SIG-M5 (cell line): Measurements from ENCODE around the gene KRTAP4-5.
"Not testable (repeated sequence)": the region's sequence is repeated elsewhere in the genome, so short reads cannot be mapped to it uniquely, and the experiment has no call there.

Experiments
- DNase-seq: peaks from one replicate; lab custom pipeline; 2025; lab: John Stamatoyannopoulos, UW

The KRTAP4-5 gene

DNA sequence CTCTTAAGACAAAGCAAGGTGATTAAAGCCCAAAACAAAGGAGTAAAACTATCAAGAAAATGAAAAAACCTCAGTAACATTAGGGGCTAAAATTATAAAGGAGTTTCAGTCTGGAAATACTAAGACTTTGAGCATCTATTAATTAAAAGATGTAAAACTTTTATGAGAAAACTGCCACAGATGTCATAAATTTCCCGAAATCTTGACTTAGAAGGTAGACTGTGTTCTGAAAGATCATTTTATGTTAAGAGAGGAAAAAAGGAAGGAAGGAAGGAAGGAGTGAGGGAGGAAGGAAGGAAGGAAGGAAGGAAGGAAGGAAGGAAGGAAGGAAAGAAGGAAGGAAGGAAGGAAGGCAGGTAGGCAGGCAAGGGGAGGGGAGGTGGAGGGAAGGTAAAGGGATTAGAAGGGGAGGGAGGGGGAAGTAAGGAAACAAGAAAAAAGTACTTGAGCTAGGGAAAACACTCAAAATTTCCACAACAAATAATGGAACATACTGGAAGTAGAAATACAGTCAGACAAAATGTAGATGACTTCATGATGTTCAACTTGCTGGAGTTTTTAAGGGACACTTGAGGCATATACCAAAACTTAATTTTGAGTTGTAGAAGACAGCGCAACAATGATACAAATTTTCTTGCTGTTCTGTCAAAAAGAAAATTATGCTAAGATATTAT is 2.0 kb downstream of the KRTAP4-5 start:
- no peak for DNase-seq

DNA sequence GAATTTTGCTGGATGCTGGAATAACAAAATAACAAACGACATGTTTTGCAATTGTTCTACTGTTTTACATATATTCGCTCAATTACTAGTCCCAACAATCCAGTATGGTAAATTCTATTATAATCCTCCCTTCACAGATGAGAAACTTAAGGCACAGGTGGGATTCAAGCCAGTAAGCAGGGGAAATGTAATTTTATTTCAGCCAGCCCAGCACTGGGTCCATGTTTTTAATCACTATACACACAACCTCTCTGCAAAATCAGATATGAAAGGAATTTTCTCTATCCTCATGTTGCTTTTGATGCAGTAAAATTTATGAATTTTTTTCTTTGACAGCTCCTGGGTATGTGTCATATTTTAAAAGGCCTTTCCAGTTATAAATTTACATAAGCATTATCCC is 4.4 kb downstream of the KRTAP4-5 start:
- no peak for DNase-seq

DNA sequence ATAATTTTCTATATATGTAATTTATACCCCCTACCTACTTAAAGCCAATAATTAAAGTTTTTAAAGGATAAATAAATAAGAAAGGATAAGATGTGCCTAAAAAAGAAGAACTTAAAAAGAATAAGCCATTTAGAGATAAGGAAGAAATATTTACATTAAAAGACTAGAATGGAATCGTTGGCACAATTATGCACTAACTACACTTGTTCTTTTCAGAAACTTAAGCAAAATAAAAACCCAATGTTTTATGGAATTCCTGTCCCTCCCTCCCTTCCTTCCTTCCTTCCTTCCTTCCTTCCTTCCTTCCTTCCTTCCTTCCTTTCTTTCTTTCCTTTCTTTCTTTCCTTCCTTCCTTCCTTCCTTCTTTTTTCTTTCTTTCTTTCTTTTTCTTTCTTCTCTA is 4.8 kb downstream of the KRTAP4-5 start:
- DNase-seq: no peak

DNA sequence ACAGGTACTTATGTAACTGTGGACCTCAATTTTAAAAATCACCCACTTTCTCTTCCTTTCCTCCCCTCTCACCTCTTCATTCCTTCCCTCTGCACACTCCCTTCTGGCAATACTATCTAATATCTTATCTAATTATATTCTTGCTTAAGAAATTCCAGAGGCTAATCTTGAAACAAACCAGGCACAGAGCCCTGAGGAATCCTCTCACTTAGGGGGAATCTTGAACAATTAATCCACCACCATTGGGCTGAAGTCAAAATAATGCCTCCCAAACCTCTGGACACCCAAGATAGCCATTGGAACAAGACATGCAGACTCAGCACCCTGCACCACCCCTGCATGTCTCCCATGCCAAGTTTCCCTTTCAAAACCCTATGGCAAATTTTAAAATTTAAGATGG is 8.3 kb downstream of the KRTAP4-5 start:
- no peak for DNase-seq

DNA sequence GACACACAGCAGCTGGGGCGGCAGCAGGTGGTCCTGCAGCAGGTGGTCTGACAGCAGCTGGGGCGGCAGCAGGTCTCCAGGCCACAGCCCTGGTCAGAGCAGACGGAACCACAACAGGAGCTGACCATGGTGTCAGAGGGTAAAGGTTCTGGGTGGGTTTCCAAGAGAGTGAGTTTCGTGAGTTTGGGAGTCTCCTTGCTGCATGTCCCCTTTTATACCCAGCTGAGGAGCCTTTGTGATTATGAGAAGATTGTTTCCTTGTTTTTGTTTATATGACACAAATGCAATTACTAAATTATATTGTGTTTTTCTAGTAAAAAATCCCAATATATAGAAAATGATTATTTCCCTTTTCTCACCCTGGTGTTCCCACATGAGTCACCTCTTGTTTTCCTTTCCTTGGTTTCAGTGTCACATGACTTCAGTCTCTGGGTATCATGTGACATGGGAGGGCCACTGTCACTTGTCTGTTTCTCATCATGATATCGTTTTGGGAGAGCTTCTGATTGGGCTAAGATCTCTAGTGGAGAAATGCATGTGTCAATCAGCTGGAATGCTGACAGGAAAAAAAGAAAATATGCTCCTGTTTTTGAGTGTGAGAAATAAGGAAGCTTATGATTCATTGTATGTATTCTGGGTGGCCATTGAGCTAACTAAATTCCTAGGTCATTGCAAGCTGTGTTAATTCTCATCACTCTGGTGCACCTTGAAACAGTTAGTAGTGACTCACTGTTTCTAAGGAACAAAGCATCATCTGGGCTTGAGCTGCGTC is 9.1 kb downstream of the KRTAP4-5 start, which contains the start of gene KRTAP4-6:
Gene KRTAP4-6, minus strand, starts transcription at position 185 of the 772 bp plus-strand sequence. Its CDS starts 57 bp downstream, at position 128.
- DNase-seq: no peak

DNA sequence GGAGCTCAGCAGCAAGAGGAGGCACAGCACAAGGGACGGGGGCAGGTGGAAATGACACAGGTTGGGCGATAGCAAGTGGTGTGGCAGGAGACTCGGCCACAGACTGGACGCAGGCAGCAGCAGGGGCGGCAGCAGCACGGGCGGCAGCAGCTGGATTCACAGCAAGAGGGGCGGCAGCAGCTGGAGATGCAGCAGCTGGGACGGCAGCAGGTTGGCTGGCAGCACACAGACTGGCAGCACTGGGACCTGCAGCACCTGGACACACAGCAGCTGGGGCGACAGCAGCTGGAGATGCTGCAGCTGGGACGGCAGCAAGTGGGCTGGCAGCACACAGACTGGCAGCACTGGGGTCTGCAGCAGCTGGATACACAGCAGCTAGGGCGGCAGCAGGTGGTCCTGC is 9.8 kb downstream of the KRTAP4-5 start:
- not testable (repeated sequence) for DNase-seq

DNA sequence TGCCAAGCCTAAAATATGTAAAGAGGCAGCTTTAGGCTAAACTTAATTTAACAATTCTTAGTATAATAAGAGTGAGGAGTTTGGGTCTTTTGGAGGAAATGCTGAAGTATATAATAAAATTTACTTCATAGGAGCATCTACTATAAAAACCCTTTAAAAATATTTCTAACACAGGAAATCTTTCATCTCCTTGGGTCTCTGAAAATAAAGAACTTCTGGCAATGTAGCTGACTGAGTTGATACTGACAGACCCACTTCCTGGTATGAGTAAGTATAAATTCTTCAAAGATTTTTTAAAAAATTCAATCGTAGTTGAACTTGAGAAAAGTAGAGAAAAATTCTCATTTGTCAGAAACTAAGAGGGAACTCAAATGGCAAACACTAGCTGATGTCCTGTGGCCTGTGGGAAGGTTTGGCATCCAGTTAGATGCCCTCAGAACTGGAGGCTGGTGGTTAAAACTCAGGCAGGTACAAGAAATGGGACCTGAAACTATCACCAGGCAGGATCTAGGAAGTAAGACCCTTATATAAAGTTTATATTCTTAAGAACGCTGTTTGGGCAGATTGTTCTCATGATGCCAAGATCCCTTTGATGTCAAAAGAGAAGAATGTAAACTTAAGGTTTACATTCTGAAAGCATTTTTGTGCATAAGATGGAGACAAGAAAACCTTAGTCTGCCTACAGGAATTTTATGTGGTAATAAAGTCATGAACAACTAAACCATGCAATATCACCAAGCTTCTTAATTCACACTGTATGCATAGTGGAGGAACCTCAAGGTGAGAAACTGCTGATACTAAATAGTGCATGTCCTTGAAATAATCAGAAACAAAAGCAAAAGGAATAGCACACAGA is 15.5 kb downstream of the KRTAP4-5 start:
- no peak for DNase-seq

DNA sequence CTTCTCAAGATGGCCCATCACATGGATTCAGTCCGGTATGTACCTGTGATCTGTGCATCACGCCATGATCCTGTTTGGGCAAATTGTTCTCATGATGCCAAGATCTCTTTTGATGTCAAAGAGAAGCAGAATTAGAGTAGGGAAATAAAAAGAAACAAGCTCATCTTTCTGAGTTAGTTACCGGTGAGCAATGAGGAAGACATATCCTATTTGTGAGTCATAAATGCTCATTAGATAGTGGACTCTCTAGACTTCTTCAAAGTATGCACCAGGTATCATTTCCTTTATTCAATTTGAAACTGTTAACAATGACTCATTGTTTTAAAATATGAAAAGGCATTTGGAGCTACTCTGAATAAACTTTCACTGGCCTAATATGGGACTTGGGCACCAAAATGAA is 17.6 kb downstream of the KRTAP4-5 start:
- DNase-seq: no peak

DNA sequence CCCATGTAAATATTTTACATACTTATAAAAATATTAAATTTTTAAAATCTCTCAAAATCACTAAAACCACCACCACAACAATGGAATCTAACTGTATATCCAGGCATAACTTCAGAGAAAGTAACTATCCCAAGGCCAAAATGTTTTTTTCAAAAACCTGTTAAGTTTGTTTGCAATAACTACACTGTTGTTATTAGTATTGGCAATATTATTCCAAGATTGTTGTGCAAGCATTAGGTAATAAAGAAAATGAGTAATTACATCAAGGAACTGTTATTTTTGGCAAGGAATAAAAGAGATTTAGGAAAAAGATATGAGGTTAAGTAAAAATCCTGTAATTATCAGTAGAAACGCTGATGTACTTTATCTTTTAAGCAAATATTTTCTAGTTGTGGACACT is 22.3 kb downstream of the KRTAP4-5 start:
- DNase-seq: no peak

DNA sequence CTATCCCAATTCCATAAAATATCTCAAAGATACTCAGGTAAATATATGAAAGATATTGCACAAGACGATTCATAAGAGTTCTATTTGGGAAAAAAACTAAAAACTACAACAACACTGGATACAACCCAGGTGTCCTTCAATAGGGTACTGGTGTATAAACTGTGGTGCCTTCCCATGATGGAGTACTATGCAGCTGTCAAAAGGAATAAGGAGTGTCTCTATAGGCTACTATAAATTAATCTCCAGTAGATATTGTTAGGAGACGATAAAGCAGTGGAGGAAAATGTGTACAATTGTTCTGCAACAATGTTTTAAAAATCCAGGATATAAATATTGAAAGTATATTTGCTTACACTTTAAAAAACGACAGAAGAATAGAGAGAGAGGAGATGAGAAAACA is 23.2 kb downstream of the KRTAP4-5 start:
- DNase-seq: no peak

DNA sequence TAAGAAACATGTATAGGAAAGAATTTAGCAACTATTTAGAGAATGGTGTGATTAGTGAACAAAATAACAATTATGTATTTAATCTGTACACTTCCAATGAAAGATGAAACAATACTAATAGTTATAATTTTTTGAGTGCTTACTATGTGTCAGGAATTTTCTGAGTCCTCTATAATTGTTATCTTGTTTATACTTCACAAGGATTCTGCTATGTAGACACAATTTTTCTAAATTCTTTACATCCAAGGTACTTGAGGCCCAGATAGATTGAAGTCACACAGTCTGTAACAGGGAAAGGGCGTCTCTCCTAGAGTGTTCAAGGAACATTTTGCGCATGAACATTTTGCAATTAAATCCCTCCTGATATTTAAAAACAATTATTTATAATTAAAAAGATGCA is 24.6 kb downstream of the KRTAP4-5 start:
- no peak for DNase-seq

DNA sequence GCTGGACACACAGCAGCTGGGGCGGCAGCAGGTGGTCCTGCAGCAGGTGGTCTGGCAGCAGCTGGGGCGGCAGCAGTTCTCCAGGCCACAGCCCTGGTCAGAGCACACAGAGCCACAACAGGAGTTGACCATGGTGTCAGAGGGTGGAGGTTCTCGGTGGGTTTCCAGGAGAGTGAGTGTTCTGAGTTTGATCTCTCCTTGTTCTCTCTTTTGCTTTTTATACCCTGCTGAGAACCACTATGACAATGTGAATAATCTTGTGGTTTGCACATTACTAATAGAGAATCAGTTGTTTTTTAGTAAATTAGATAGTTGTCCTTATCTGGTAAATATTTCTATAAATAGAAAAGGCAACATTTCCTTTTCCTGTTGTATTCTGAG is 25.6 kb downstream of the KRTAP4-5 start, which contains the start of gene KRTAP4-12:
Gene KRTAP4-12, minus strand, starts transcription at position 192 of the 381 bp plus-strand sequence. Its CDS starts 60 bp downstream, at position 132.
- not testable (repeated sequence) for DNase-seq

DNA sequence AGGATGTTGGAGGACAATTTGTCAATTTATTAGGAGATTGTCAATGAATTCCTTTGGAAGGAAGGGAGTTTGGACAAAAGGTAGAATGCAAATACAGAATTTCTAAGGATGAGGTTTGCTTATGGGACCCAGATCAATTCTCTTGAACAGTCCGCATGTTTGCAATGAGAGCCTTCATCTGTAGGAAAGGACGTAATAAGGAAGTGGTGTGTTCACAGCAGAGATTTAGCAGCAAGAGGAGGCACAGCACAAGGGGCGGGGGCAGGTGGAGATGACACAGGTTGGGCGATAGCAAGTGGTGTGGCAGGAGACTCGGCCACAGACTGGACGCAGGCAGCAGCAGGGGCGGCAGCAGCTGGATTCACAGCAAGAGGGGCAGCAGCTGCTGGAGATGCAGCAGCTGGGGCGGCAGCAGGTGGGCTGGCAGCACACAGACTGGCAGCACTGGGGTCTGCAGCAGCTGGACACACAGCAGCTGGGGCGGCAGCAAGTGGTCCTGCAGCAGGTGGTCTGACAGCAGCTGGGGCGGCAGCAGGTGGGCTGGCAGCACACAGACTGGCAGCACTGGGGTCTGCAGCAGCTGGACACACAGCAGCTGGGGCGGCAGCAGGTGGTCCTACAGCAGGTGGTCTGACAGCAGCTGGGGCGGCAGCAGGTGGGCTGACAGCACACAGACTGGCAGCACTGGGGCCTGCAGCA is 26.2 kb downstream of the KRTAP4-5 start:
- not testable (repeated sequence) for DNase-seq

DNA sequence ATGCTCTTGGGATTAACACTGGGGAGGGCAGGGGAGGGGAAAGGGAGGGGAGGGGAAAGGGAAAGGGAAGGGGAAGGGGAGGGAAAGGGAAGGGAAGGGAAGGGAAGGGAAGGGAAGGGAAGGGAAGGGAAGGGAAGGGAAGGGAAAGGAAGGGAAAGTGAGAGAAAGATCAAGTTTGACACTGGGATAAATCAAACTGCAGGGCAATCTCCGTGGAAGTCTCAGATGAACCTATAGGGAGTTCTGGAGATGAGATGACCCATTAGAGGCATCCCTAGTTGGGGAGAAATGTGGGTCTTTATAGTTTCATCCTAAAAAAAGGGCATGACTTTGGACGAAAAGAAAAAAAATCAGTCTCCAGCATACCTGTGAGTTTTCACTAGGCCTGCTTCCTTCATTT is 27.9 kb downstream of the KRTAP4-5 start:
- DNase-seq: no peak

DNA sequence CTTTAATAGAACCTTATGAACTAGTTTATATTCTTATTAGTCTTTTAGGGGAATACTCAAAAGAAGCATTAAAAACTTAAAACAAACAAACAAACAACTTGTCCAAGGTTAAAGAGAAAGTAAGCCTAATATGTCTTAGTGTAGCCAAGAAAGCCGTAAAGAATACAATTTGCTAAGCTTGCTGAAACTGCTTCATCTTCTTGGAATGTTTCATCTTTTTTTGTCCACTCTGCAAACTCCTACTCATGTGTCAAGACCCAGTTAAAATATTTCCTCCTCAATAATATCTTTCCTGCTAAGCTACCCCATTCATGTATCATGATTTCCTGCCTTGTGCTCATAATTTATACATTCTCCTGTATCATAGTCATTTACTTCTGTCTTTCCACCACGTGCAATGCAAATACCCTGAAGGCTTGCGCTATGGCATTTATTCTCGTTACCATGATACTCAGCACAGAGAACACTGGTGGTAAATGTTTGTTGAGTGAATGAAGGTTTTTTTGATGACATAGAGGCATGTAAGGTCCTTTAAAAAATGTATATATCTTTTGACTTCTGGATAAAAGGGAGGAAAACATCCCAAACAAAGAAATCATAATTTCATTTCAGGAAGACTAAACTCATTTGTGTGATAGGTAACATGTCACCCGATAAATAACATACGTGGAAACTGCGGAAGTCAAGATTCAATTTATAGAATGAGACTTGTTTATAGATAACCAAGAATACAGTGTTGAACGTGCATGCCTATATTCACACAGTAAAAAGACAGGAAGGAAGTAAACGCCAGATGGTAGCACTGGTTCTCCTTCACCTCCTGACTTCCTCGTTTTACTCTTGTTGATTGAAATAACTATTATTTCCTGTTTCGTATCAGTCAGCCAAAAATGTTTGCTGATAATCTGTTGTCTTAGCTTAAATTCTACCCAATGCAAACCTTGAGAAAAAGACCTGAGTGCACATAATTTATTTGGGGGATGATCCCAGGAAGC is 29.6 kb downstream of the KRTAP4-5 start:
- not testable (repeated sequence) for DNase-seq

DNA sequence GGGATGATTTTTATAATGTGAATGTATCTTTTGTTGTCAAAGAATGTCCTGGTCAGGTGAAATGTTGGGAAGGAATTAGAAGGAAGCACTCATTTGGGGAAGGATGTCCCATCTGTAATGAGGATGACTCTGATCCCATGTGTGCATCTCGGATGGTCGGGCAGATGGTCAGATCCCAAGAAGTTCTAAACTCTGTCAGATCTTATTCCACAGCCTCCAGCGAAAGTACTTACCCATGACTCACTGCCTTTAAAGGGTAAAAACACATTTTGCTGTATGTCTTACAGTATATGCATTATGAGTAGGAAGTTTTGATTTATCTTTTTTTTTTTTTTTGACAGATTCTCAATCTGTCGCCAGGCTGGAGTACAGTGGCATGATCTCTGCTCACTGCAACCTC is 30.9 kb downstream of the KRTAP4-5 start:
- no peak for DNase-seq

DNA sequence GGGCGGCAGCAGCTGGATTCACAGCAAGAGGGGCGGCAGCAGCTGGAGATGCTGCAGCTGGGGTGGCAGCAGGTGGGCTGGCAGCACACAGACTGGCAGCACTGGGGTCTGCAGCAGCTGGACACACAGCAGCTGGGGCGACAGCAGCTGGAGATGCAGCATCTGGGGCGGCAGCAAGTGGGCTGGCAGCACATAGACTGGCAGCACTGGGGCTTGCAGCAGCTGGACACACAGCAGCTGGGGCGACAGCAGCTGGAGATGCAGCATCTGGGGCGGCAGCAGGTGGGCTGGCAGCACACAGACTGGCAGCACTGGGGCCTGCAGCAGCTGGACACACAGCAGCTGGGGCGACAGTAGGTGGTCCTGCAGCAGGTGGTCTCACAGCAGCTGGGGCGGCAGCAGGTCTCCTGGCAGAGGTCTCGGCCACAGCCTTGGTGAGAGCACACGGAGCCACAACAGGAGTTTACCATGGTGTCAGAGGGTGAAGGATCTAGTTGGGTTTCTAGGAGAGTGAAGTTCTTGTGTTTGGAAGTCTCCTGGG is 31.7 kb downstream of the KRTAP4-5 start, which contains the start of gene KRTAP4-11:
Gene KRTAP4-11, minus strand, starts transcription at position 528 of the 541 bp plus-strand sequence. Its CDS starts 58 bp downstream, at position 470.
- DNase-seq: not testable (repeated sequence)

DNA sequence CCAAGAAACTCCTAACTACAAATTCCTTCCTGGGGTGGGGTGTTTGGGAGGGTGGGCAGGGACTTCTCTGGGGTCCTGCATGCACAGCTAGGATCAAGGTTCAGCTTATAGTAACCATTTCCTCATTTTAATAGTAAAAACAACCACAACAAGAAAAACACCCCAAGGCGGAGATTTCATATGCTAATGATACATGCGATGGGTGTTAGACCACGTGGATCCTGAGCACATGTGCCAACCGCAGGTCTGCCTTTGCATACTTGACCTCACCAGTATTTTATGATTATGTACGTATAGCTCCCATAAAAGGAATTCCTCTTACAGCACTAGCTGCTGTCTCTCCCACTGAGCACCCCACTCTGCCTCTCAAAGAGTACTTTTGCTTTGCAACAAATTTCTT is 33.3 kb downstream of the KRTAP4-5 start:
- no peak for DNase-seq

DNA sequence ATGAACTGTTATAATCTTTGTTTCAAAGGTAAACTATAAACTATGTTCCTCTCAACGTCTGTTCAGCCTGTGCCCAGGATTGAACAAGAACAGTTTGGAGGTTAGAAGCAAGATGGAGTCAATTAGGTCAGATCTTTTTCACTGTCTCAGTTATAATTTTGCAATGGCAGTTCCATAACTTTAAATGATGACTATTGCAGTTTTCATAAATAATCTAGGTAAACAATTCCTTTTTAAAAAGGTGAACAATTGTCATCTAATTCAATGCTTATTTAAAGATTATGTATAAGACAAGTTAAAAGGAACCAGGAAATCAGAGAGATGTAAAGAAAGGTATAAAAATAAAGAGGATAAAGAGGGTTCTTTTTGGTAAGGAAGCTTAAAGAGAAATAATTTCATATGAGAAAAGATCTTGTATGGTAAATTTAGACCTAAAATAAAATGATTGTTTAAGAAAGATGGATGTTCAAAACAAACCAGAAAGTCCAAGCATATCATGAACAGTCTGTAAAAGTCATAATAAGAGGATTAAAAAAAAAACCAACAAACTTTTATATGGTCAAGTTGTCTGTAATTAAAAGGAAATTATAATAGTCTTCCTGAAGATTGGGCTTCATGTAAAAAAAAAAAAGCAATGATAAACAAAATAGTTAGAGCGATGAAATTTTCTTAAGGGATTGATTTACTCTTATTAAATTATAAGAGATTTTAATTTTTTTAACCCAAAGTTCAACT is 38.3 kb downstream of the KRTAP4-5 start:
- no peak for DNase-seq
